ACHN (cell line): Measurements from ENCODE around the gene FBXO3.
A peak's percentile ranks its signal among the peaks of the same experiment; 100 is the strongest.
"Not testable (repeated sequence)": the region's sequence is repeated elsewhere in the genome, so short reads cannot be mapped to it uniquely, and the experiment has no call there.

Source experiments
- DNase-seq: peaks from one replicate; pipeline ENCODE4 v3.0.0-alpha.2; 2015
- in situ Hi-C: cut with HindIII; loops from 2 replicates; pipeline ENCODE4 v1.10.0; 2017; ENCODE audit warnings: low sequenced_read_pairs, low pct_ligation_motif_present, low pct_unique_long_range_greater_than_20kb

Gene FBXO3, protein sequence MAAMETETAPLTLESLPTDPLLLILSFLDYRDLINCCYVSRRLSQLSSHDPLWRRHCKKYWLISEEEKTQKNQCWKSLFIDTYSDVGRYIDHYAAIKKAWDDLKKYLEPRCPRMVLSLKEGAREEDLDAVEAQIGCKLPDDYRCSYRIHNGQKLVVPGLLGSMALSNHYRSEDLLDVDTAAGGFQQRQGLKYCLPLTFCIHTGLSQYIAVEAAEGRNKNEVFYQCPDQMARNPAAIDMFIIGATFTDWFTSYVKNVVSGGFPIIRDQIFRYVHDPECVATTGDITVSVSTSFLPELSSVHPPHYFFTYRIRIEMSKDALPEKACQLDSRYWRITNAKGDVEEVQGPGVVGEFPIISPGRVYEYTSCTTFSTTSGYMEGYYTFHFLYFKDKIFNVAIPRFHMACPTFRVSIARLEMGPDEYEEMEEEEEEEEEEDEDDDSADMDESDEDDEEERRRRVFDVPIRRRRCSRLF

DNA sequence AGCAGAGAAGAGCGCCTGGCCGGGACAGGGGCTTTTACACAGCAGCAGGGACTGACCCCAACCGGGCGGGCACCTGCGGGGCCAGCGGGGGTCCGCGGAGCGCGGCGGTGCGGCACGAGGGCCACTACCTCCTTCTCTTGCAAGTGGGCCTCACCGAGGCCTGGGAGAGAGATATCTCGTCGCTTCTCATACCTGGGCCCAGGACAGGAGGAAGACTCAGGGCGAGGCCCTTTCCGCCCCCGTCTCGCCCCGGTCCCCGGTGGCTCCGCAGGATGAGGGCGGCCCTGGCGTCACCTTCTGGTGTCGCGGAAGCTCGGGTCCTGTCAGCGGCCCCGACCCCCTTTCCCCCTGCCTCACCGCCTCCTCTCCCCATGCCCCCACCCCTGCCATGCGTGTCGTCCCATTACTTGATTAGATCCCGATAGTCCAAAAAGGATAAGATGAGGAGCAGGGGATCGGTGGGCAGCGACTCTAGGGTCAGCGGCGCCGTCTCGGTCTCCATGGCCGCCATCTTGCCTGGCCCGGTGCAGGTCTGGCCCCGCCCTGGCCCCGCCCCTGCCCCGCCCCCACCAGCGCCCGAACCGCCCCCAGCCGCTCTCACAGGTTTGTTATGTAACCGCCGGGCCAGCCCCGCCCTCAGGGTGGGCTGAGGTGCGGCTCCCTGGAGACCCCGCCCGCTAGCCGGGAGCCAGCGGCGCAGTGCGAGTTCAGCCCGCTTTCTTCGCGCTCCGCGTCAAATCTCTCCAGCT is at the start of gene FBXO3:
Gene FBXO3 (minus strand): TSS at position 534 of the 749 bp plus-strand sequence. CDS start 23 bp downstream, at position 511.
- DNase-seq = peak; percentile 82
- in situ Hi-C loops = no loop called here

DNA sequence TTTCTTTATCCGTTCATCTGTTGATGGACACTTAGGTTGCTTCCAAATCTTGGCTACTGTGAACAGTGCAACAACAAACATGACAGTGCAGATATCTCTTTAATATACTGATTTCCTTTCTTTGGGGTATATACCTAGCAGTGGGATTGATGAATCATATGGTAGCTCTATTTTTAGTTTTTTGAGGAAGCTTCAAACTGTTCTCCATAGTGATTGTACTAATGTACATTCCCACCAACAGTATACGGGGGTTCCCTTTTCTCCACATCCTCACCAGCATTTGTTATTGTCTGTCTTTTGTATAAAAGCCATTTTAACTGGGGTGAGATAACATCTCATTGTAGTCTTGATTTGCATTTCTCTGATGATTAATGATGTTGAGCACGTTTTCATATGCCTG is 48.7 kb upstream of the FBXO3 start:
- DNase-seq, in situ Hi-C loops: not testable (repeated sequence)

DNA sequence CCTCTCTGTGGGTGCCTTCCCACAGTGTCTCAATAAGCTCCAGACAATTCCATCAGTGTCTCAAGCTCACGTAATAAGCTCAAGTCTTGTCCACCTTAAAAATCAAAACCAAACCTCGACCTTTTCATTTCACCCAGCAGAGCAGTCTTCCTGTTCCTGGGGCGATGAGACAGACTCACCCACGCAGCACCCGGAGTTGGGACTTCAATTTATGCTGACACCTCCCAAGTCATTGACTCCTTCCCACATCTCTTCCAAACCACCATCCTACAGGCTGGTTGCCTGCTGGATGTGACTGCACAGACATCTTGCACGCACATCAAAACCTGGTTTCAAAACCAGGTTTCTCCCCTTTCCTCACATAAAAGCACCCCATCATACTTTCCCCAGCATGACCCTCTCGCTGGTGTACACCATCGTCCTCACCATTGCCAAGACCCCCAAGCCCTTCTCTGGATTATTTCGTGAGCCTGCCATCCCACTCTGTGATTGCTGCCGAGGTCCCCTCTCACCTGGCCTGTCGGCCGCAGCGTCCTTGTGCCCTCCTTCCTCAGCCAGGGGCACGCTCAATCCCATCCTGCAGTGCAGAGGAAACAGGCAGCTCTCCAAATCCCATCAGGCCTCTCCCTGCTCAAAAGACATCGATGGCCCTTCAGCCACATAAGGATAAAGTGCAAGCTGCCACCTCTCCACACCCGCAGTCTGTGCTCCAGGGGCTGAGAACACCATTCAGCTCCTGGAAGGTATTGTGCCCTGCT is 45.1 kb upstream of the FBXO3 start:
- no peak for DNase-seq
- in situ Hi-C loops = no loop called here

DNA sequence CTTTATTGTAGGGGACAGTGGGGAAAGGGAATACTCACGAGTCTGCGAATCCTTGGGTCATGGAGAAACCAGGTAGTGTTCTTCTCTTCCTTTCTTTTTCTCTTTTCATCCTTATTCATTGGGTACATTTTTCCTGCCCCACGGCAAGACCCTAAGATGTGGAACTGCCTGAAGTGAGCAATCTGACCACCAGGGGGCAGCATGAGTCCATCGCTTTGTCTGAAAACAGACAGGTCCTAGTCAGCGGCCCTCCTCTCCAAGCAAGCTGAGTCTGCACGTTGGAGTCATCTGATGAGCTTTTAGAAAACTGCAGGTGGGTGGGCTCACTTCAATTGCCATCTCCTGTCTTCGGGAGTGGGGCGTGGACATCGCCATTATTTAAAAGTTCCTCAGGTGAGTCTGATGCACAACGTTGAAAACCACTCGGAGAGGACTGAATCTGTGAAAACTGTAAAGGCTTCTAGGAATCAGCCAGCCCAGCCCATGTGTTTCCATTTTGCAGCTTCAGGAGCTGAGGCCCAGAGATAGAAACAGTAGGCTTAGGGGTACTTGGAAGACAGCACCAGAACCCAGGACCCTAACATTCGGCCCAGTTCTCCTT is 34.0 kb upstream of the FBXO3 start:
- DNase-seq = peak; percentile 61
- in situ Hi-C loops = no loop called here

DNA sequence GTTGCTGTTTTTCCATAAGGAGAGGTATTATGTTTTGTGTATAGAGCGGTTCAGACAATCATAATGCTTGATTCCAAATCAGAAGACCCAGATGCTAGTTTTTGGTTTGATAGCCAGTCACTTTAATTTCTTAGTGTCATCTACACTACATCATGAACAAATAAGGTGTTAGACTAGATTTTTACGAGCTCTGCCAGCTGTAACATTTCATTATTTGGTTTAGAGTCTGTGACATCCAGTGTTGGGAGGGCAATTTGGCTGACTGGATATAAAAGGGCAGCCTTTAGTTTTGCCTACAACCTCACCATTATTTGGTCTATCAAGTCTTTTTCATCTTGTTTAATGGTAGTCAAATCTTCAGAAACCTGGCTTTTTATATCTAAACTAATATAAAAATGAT is 30.2 kb upstream of the FBXO3 start:
- in situ Hi-C loops = no loop called here
- no peak for DNase-seq

DNA sequence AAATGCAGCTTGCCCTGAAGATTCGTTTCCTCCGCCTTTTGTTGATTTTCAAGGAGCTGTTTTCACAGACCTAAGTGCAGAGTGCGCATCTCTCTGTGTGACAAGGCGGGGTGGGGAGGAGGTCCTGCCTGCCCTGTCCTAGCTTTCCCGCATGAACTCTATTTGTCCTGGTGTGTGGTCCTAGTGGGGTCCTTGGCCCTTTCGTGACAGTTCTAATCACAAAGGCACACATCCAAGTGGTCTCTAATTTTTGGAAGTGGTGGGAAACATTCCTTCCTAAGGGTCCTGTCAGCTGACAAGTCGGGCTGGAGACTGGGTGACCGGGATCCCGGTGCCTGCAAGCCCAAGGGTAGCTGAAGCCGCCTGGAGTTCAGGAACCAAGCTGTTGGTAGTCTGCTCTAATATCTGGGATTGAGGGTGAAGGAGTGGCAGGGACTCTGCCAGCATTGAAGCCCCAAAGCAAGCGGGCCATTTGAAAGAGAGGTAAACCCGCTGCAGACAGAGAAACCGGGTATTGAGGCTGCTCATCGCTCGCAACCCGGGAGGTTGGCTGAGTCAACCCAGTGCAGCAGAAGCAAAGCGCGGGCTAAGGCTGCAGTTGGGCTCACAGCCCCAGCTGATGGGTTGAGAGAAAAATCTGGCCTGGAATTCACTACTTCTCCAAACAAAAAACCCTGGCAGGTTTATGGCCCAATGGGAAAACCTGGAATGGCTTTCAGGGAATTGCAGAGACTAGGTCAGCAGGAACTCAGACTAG is 28.1 kb upstream of the FBXO3 start:
- peak; percentile 85 for DNase-seq
- in situ Hi-C loops = no loop called here

DNA sequence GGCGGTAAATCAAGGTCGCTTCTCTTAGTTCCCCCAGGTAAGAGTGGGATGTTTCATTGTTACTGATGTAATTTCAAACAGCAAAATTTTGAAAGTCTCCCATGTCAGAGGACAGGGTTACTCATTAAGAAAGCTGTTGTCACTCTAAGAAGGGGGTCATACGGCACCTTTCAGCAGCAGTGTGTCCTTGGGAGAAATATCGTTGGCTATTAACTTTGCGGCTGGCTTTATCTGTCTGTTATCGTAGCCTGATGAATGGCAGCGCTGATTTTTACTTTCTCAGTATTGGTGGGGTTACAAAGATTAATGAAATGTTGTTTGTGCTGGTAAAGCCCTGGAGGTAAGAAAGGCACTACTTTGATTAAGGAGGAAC is 27.5 kb upstream of the FBXO3 start:
- no peak for DNase-seq
- in situ Hi-C loops = no loop called here

DNA sequence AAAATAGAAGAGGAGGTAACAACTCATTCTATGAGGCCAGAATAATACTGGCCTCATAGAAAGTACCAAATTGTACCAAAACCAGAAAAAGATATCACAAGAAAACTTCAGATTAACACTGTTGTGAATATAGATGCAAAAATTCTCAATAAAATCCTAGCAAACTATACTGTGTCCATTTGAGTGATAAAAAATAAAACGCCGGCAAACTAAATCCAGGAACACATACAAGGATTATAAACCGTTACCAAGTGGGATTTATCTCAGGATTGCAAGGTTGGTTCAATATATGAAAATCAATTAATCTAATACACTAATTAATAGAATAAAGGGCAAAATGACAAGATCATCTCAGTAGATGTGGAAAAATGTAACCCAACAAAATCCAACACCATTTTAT is 23.6 kb upstream of the FBXO3 start:
- no peak for DNase-seq
- in situ Hi-C loops = no loop called here

DNA sequence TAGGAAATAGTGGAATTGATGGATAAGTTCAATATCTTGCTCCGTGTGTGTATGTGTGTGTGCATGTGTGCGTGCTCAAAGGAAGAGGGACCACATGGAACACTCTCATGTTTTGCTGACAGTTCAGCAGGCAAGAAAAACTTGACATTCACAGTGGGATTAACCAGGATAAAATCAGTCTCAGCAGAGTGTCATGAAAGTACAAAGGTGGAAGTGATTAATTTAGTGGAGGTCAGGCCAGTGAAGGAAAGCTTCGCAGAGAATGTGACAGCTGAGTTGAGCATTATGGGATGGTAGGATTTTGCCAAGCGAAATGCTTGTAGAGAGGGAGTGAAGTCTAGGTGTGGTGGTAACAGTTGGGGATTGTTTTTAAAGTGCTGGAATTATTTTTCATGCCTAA is 15.7 kb upstream of the FBXO3 start:
- in situ Hi-C loops = no loop called here
- no peak for DNase-seq

DNA sequence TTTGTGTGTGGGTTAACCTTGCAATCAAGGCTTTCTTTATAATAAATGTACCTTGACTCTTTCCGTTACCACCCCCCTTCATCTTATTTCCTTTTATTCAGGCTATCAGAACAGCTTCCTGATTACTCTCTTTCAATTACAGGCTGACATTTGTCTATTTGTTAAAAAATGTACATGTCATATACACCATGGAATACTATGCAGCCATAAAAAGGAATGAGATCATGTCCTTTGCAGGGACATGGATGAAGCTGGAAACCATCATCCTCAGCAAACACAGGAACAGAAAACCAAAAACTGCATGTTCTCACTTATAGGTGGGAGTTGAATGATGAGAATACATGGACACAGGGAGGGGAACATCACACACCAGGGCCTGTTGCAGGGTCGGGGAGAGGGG is 13.8 kb upstream of the FBXO3 start:
- DNase-seq, in situ Hi-C loops: not testable (repeated sequence)

DNA sequence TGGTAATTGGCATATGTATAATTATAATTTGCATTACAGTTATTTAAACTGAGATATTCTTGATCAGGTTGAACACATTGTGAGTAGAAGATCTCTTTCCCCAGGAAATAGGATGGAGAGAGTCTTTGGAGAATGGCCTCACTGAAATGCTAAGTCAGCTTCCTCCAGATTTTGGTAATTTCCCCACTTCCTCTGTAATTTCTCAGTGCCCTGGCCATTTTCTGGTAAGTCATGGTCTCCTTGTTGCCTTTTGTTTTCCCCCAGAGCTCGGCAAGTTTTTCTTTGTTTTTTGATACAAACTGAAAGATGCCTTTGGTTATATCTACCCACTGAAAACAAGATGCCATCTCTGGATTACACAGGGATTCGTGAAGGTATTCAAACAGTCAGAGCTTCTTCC is 12.8 kb upstream of the FBXO3 start:
- no peak for DNase-seq
- in situ Hi-C loops = no loop called here

DNA sequence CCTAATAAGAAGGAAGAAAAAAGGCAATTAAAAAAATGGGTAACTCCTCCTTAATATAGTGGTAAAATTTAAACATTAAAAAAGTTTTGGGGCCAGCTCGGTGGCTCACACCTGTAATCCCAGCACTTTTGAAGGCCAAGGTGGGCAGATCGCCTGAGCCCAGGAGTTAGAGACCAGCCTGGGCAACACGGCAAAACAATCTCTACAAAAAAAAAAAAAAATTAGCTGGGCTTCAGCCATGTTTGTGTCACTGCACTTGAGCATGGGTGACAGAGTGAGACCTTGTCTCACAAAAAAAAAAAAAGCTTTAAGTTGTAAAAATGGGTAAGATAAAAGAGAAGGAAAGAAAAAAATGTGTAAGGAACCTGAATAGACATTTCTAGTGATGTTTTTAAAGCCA is 11.3 kb upstream of the FBXO3 start:
- no peak for DNase-seq
- in situ Hi-C loops = no loop called here

DNA sequence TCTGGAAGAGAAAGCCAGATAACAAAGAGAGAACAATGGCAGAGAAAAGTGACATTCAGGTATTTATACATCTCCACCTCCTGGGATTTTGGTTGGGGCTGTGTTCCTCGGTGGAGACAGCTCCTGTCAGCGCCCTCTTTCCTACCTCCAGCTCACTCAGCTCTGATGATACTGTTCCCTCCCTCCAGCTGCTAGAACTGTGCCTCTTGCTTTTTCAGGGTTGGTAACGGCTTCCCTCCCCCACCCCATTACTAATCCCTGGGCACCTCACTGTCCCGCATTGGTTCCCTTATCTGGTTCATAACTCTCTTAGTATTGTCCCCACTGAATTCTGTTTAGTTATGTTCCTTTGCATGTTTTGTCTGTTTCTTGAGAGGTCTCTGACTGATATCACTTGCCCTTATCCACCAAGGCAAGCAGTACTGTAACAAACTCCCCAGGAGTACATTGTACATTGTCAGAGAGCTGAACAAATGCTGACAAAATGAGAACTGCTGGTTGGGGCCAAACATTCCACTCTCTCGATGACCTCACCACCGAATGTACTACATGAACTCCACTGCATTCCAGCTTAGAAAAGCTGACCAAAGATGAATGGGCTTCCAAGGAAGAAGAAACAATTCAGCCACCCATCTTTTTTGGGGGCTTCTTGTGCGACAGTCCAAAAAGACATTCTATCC is 5.7 kb upstream of the FBXO3 start:
- in situ Hi-C loops = no loop called here
- DNase-seq = peak; percentile 33

DNA sequence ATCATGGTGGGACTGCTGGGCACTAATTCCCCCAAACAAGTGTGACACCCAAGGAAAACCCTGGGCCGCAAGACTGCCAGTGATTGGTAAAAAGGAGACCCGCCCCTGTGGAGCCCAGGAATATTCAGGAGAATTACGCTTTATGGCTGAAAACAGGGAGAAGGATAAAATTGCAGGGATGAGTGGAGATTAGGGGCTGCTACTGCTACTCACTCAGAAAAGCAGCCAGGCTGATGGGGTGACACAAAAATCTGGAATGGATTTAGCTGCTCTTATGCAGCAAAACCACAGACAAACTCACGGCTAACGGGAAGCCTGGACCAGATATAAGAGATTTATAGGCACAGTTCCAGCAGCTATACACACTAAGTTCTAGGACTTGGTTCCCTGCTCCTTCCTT is 4.4 kb upstream of the FBXO3 start:
- no peak for DNase-seq
- in situ Hi-C loops = no loop called here

DNA sequence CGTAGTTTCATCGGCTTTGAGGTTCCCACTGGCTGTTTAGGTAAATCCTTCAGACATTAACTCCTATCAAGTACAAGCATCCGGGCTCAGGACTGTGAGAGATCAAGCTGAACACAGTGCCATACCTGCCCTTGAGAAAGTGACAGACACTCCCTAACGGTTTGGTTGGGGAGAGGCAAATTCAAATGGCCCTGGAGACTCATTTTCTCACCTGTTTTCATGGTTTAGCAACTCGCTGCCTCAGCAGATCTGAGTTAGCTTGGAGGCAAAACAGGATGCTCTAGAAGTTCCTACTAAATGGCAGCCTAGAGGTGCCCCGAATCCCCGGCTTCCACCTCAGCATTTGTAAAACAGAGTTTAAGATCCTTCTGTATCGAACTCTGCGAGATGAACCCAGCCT is 3.6 kb upstream of the FBXO3 start:
- in situ Hi-C loops = no loop called here
- DNase-seq = no peak

DNA sequence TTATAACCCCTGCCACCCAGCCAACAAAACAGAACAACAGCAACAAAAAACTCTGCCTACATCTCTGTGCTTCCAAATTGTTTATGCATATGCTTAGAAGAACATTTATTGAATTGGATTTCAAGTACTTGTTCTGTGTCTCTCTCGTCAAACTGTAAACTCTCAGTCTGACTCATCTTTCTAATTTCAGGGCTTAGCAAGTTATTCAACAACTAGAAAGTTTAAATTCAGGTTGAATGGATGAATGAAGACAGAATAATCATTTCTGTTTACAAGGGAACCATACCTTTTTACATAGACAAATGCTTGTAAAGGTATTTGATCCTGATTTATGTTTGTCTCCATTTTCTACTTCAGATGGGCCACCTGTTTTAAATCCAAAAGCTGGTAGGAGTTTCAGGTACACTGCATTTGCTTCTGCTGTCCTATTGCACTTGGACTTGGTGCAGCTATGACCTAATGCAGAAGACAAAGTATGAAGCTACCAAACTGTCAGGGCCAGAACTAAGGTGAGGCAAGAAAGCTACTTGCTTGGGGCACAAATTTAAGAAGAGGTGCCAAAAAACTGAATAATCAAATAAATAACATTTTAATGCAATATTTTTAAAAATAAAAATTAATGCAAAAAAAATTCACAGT is 1.6 kb upstream of the FBXO3 start:
- in situ Hi-C loops = no loop called here
- DNase-seq = peak; percentile 59

DNA sequence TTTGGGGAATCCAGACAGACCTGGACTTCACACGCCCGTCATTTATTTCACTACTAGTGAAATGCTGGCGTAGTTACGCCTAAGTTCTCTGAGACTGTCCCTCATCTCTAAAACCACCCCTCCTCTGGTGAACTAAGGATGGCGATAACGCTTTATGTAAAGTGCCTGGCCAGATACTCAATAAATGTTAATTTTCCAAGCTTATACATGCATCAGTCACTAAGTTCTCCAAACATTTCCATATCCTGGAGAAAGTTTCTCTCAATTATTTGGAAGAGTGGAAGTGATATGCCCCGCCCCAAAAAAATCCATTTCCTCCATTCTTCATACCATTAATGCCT is 1.1 kb upstream of the FBXO3 start:
- DNase-seq = peak; percentile 2
- in situ Hi-C loops = no loop called here
